Activated B cell treated with CpG ODN at 0.5 μM for 24 hours (primary cell): ENCODE results near the gene RET. TPM values are rescaled to one million over a fixed set of nuclear protein-coding genes. Genes with fewer than 3 reads are reported as not detected.

Experiments used
- ATAC-seq: fragments of 200-7000 bp; cut with Tn5 transposase; one replicate; pipeline ENCODE4 v1.10.0; 2021; ENCODE audit warnings: low read depth, mild to moderate bottlenecking, moderate library complexity
- CTCF ChIA-PET: fragments of 350-600 bp; sonication (Branson Sonifier 250); formaldehyde crosslinking; loops from one replicate; lab custom pipeline; 2021; ENCODE audit warnings: antibody characterized with exemption; lab: Charles Lee
- POLR2A ChIA-PET: fragments of 350-600 bp; sonication (Branson Sonifier 250); formaldehyde crosslinking; loops from one replicate; lab custom pipeline; 2021; ENCODE audit warnings: antibody characterized with exemption; lab: Charles Lee
- DNase-seq: peaks from one replicate; pipeline ENCODE4 v3.0.0; 2022
- H3K27ac Mint-ChIP-seq: one replicate; pipeline ENCODE4 v1.8.0; 2020; ENCODE audit warnings: mixed read lengths
- H3K27me3 Mint-ChIP-seq: one replicate; pipeline ENCODE4 v1.8.0; 2021; ENCODE audit warnings: mixed read lengths
- H3K36me3 Mint-ChIP-seq: one replicate; pipeline ENCODE4 v1.8.0; 2021; ENCODE audit warnings: low read depth, mixed read lengths
- H3K4me1 Mint-ChIP-seq: one replicate; pipeline ENCODE4 v1.8.0; 2021; ENCODE audit warnings: mixed read lengths
- H3K4me3 Mint-ChIP-seq: one replicate; pipeline ENCODE4 v1.8.0; 2020; ENCODE audit warnings: mild to moderate bottlenecking, mixed read lengths
- H3K9me3 Mint-ChIP-seq: one replicate; pipeline ENCODE4 v1.8.0; 2020; ENCODE audit warnings: mixed read lengths
- CTCF ChIP-seq: fragments of 200-600 bp; IDR thresholded peaks from one replicate; pipeline ENCODE4 v1.8.0; 2022; ENCODE audit warnings: antibody characterized with exemption, mild to moderate bottlenecking
- intact Hi-C: fragments of 100-400 bp; cut with micrococcal nuclease; formaldehyde crosslinking; loops from one replicate; pipeline ENCODE4 v1.15.1; 2024
- total RNA-seq: library from RNA; stranded (reverse); gene quantifications from 2 replicates; pipeline ENCODE4 v1.2.3, GENCODE V29; 2022

Gene RET
- total RNA-seq, 1 donor from 2014 or later: not detected

GRCh38 chr10:43174969-43175368 lies 98.1 kb downstream of the RET start:
- Mint-ChIP-seq H3K4me1 (no peaks in the 10 kb centered on the region), H3K27me3 (no peaks in the 10 kb centered on the region), H3K27ac (no peak overlapping the region), H3K36me3 (peaks cover 81% of the 10 kb centered on the region), H3K4me3 (no peak overlapping the region), H3K9me3 (peaks cover 11% of the 10 kb centered on the region)
- ChIA-PET POLR2A (no interaction called here), CTCF (no interaction called here)
- ATAC-seq (no peak), DNase-seq (no peak)
- intact Hi-C loops: no loop called here
- no peak for TF ChIP-seq CTCF

GRCh38 chr10:43176271-43176670 lies 99.4 kb downstream of the RET start:
- POLR2A ChIA-PET: no interaction called here
- peaks cover 11% of the 10 kb centered on the region for H3K9me3 Mint-ChIP-seq

GRCh38 chr10:43177595-43177994 lies 100.7 kb downstream of the RET start:
- H3K36me3 Mint-ChIP-seq: peaks cover 82% of the 10 kb centered on the region
- intact Hi-C loops: no loop called here
- no peak overlapping the region for H3K27ac Mint-ChIP-seq
- ATAC-seq (no peak), DNase-seq (no peak)
- peaks cover 11% of the 10 kb centered on the region for H3K9me3 Mint-ChIP-seq
- CTCF ChIA-PET: no interaction called here
- H3K27me3 Mint-ChIP-seq: no peaks in the 10 kb centered on the region
- no peak overlapping the region for H3K4me3 Mint-ChIP-seq
- POLR2A ChIA-PET: no interaction called here
- no peak for TF ChIP-seq CTCF
- no peaks in the 10 kb centered on the region for H3K4me1 Mint-ChIP-seq

More at GRCh38 chr10:43176271-43176670, 99.4 kb downstream of the RET start:
- TF ChIP-seq CTCF: no peak
- intact Hi-C loops: no loop called here
- CTCF ChIA-PET: no interaction called here
- H3K4me3 Mint-ChIP-seq: no peak overlapping the region
- H3K27me3 Mint-ChIP-seq: no peaks in the 10 kb centered on the region
- no peak overlapping the region for H3K27ac Mint-ChIP-seq
- no peak for ATAC-seq
- H3K4me1 Mint-ChIP-seq: no peaks in the 10 kb centered on the region
- no peak for DNase-seq
- H3K36me3 Mint-ChIP-seq: peaks cover 84% of the 10 kb centered on the region

Other genes with a start within 250 kb of the RET start
- gene CSGALNACT2, start 61.4 kb downstream of the RET start, total RNA-seq: 15.2 and 17.4 TPM in 2 replicates
- 1.7 and 1.8 TPM in 2 replicates for gene RASGEF1A, start 190.0 kb downstream of the RET start, total RNA-seq